Esophagus squamous epithelium (tissue), 5 donors: ENCODE results near the gene TPCN2. TPM values are rescaled to one million over a fixed set of nuclear protein-coding genes. Genes with fewer than 3 reads are reported as not detected.

ENCODE experiments used
- DNase-seq: peaks from one replicate; lab custom pipeline; 2025; lab: John Stamatoyannopoulos, UW
- H3K27ac ChIP-seq, 4 donors: fragments of 200-600 bp; sonication (generic); one replicate each; pipeline ENCODE4 v1.5.1; 2016 to 2019; ENCODE audit warnings: mild to moderate bottlenecking in 1 of 4
- H3K27me3 ChIP-seq, 4 donors: fragments of 200-600 bp; sonication (generic); 1 replicate in 3 of 4; 2 replicates in 1 of 4; pipeline versions ENCODE4 v1.5.1 to v1.6.0; 2017 to 2021; ENCODE audit warnings: antibody characterized with exemption in 1 of 4
- H3K36me3 ChIP-seq, 3 donors: fragments of 200-600 bp; sonication (generic); one replicate each; pipeline ENCODE4 v1.5.1; 2016 to 2019
- H3K4me1 ChIP-seq, 3 donors: fragments of 200-600 bp; sonication (generic); one replicate each; pipeline ENCODE4 v1.5.1; 2017 to 2019
- H3K4me3 ChIP-seq, 4 donors: fragments of 200-600 bp; sonication (generic); 1 replicate in 3 of 4; 2 replicates in 1 of 4; pipeline ENCODE4 v1.5.1; 2016 to 2019; ENCODE audit warnings: mild to moderate bottlenecking in 2 of 4, moderate library complexity in 1 of 4
- H3K9me3 ChIP-seq, 3 donors: fragments of 200-600 bp; sonication (generic); one replicate each; pipeline ENCODE4 v1.5.1; 2016 to 2019
- POLR2A ChIP-seq, 4 donors: fragments of 450-650 bp; IDR thresholded peaks; one replicate each; pipeline ENCODE4 v1.6.1; 2017; ENCODE audit warnings: antibody characterized with exemption in 4 of 4, mild to moderate bottlenecking in 4 of 4, moderate library complexity in 3 of 4
- WGBS, 2 donors: methylation state at CpG; one replicate each; pipeline ENCODE4 v1.1.5; 2018; 5-methylcytosine and 5-hydroxymethylcytosine counted together
- intact Hi-C: fragments of 100-400 bp; cut with DNase I; formaldehyde crosslinking; loops from one replicate; pipeline ENCODE4 v1.15.0; 2022
- total RNA-seq, 4 donors: library from RNA; depleted of rRNA; stranded (reverse); fragments of >200 nt; gene quantifications; one replicate each; pipeline ENCODE4 v1.1.0, GENCODE V29; 2016
- TF ChIP-seq, protein P1 (sequence below), 6 experiments: fragments of 450-650 bp in 4 of 6; fragments of 200-600 bp in 2 of 6; sonication (generic) in 2 of 6; IDR thresholded peaks; one replicate each; pipeline ENCODE4 v1.5.1; 2016 to 2019; ENCODE audit warnings: antibody characterized with exemption in 6 of 6, mild to moderate bottlenecking in 4 of 6, moderate library complexity in 4 of 6
- donor health status: DM: yes; HTN: yes; CAD: no.

TPCN2 gene
- total RNA-seq, 4 donors from 2014 or later: 7.9 to 12.0 (median 9.1) TPM

DNA sequence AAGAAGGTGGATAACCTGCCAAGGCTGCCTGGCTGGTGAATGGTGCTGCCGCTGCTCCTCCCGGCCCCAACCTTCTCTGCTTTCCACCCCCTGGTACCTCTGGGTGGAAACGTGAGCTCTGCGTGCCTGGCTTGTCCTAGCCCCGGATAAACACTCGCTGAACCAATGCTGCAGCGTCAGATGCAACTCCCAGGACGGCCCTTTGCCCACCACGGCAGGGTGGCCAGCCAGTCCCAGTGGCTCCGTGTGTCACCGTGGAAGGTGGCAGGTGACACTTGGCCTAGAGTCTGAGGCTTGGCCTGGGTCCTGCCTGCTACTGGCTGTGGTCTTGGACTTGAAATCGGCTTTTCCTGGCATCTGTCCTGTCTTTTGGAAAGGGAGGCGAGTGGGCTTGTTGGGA lies 47.7 kb downstream of the TPCN2 start:
- no peak for DNase-seq
- intact Hi-C loops: no loop called here
- Histone ChIP-seq H3K4me3 (no peak overlapping the region), H3K27ac (no peak overlapping the region), H3K27me3 (peaks cover 0 to 14% (median 0%) of the 10 kb centered on the region in 4 donors), H3K4me1 (peaks cover 0 to 2% (median 0%) of the 10 kb centered on the region in 3 donors), H3K9me3 (no peaks in the 10 kb centered on the region), H3K36me3 (peaks cover 0 to 20% (median 0%) of the 10 kb centered on the region in 3 donors)
- TF ChIP-seq, protein P1, sequence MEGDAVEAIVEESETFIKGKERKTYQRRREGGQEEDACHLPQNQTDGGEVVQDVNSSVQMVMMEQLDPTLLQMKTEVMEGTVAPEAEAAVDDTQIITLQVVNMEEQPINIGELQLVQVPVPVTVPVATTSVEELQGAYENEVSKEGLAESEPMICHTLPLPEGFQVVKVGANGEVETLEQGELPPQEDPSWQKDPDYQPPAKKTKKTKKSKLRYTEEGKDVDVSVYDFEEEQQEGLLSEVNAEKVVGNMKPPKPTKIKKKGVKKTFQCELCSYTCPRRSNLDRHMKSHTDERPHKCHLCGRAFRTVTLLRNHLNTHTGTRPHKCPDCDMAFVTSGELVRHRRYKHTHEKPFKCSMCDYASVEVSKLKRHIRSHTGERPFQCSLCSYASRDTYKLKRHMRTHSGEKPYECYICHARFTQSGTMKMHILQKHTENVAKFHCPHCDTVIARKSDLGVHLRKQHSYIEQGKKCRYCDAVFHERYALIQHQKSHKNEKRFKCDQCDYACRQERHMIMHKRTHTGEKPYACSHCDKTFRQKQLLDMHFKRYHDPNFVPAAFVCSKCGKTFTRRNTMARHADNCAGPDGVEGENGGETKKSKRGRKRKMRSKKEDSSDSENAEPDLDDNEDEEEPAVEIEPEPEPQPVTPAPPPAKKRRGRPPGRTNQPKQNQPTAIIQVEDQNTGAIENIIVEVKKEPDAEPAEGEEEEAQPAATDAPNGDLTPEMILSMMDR (IDR thresholded peaks at IDR 0.05): no peak
- TF ChIP-seq POLR2A (IDR thresholded peaks at IDR 0.05): no peak
- 71 to 93% methylated on average over 6 to 10 of the region's 13 CpGs for WGBS, 2 donors

DNA sequence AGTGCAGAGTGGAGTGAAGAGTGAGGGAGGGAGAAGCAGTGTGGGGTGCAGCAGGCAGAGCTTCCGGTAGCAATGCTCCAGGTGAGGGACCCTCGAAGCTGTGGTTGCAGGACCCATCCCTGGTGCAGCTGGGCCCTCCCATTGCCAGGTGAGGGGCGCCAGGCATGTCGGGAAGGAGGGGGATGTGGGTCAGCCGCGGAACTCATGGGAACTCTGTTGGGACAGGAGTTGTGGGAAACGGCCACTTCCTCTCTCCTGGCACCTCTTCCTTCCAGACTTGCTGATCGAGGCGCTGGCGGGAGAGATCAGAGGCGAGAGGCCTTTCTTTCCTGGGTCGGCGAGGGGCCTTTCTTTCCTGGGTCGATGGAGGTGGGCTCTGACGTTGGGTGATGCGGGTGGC lies 48.5 kb downstream of the TPCN2 start:
- Histone ChIP-seq H3K36me3 (peaks cover 0 to 12% (median 0%) of the 10 kb centered on the region in 3 donors), H3K4me3 (no peak overlapping the region), H3K4me1 (peaks cover 0 to 10% (median 4%) of the 10 kb centered on the region in 3 donors), H3K27me3 (peaks cover 0 to 14% (median 0%) of the 10 kb centered on the region in 4 donors), H3K9me3 (no peaks in the 10 kb centered on the region), H3K27ac (no peak overlapping the region)
- intact Hi-C loops: no loop called here
- DNase-seq: no peak
- TF ChIP-seq POLR2A (IDR thresholded peaks at IDR 0.05): no peak
- TF ChIP-seq, protein P1 (IDR thresholded peaks at IDR 0.05): no peak
- 51 to 56% methylated on average over 7 to 16 of the region's 16 CpGs for WGBS, 2 donors

DNA sequence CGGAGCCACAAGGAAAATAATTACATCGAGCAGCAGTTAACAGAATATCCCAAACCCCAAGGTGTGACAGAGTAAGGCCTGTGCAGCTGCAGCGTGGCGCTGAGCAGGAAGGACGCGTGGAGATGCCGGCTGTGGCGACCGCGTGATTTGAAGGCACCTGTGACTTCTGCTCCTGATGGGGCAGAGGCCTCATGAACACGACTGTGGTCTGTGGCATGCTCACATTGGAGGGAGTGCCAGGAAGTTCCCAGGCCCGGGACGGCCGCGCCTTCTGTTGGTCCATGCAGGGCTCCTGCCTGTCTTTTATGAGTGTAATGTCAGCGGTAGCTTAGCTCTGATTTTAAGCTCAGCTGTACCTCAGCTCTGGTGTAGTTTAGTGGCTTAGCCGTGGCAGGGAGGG lies 50.4 kb downstream of the TPCN2 start:
- no peak for DNase-seq
- Histone ChIP-seq H3K36me3 (no peaks in the 10 kb centered on the region), H3K27me3 (peaks cover 0 to 14% (median 0%) of the 10 kb centered on the region in 4 donors), H3K27ac (no peak overlapping the region), H3K4me3 (no peak overlapping the region), H3K9me3 (no peaks in the 10 kb centered on the region), H3K4me1 (peaks cover 0 to 14% (median 4%) of the 10 kb centered on the region in 3 donors)
- 68% methylated on average over 9 to 12 of the region's 17 CpGs for WGBS, 2 donors
- intact Hi-C loops: no loop called here
- TF ChIP-seq POLR2A (IDR thresholded peaks at IDR 0.05): no peak

DNA sequence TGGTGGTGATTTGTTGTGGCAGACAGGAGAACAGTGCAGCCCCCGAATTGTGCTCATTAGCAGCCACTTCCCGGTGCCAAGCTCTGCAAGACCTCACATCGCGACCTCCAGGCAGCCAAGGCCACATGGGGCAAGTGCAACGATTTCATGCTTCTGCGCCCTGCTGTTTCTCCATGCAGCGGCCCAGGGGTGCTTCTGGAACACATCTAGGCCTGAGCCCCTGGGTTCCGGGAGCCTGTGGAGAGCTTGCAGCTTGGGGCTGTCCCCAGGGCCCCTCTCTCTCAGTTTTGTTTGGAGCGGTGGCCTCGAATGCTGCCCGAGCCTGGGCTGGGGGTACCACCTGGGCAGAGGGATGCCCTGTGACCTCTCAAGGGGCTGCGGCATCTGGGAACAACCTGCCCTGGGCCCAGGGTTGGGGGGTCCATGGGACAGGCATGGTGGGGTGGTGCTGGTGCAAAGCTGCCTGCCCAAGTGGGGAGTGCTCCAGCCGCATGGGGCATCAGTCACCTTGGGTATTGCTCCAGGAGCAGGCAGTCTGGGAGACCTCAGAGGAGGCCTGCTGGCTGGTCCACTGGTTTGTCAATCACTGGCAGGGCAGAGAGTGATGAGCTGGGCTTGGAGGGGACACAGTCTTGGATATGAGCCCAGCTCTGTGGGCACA lies 51.9 kb downstream of the TPCN2 start:
- H3K4me3 ChIP-seq: no peak overlapping the region
- intact Hi-C loops: loop anchor here (5.0 kb wide), 1 partner anchor 542 kb away; the partner anchor contains the start of gene CCND1
- no peak for DNase-seq
- H3K4me1 ChIP-seq: peaks cover 0 to 17% (median 4%) of the 10 kb centered on the region in 3 donors
- H3K27ac ChIP-seq: no peak overlapping the region
- H3K9me3 ChIP-seq: no peaks in the 10 kb centered on the region
- WGBS, 2 donors: 60 to 69% methylated on average over 1 to 5 of the region's 13 CpGs
- TF ChIP-seq, protein P1 (IDR thresholded peaks at IDR 0.05): no peak
- no peak for TF ChIP-seq POLR2A (IDR thresholded peaks at IDR 0.05)
- no peaks in the 10 kb centered on the region for H3K36me3 ChIP-seq
- H3K27me3 ChIP-seq: peaks cover 0 to 14% (median 0%) of the 10 kb centered on the region in 4 donors

DNA sequence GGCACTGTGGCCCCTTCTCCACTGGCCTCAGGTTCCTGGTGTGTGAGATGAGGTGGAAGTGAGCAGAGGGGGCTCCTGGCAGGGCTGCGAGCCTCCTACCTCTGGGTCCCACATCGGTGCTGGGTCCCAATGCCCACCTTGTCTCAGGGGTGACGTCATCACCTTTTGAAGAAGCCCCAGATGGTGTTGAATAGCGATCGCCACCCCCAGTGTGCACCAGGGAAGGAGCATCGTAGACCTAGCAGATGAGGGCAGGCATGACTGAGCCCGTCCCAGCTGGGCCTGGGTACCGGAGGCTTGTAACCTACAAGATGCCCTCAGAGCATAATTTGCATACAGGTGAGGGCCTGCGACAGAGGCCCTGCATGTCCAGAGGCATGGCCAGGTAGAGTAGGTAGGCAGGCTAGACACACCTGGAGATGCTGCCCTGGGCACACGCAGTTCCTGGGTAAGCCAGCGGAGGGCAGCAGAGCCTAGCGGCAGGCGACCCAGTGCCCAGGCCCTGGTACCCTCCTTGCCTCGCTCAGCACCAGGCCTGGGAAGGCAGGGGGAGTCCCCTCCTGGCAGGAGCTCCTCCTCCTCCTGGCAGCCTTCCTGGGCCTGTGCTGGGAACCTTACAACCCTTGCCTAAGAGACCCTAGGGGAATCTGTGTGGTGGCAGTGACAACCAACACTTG lies 52.5 kb downstream of the TPCN2 start:
- H3K4me1 ChIP-seq: peaks cover 0 to 24% (median 6%) of the 10 kb centered on the region in 3 donors
- no peaks in the 10 kb centered on the region for H3K9me3 ChIP-seq
- DNase-seq: no peak
- intact Hi-C loops: loop anchor here (5.0 kb wide), 1 partner anchor 541 kb away; the partner anchor contains the start of gene CCND1
- H3K27ac ChIP-seq: no peak overlapping the region
- no peaks in the 10 kb centered on the region for H3K36me3 ChIP-seq
- H3K4me3 ChIP-seq: no peak overlapping the region
- H3K27me3 ChIP-seq: peaks cover 0 to 14% (median 0%) of the 10 kb centered on the region in 4 donors
- WGBS, 2 donors: 40% methylated on average over 1 of the region's 14 CpGs; no CpG with 5 or more reads in 1 of the 2 donors
- TF ChIP-seq POLR2A (IDR thresholded peaks at IDR 0.05): no peak
- TF ChIP-seq, protein P1 (IDR thresholded peaks at IDR 0.05): peak; percentile 94 to 100 (median 98)
